K562 treated with DMSO at 1 percent for 12 hours (cell line): ENCODE results near the gene EEF1G. TPM values are rescaled to one million over a fixed set of nuclear protein-coding genes. Genes with fewer than 3 reads are reported as not detected.

Experiments
- total RNA-seq: library from RNA; unstranded; fragments of 300-600 nt; gene quantifications from 2 replicates; pipeline ENCODE4 v1.2.3, GENCODE V29; 2022; ENCODE audit not compliant: insufficient read depth

EEF1G gene, protein sequence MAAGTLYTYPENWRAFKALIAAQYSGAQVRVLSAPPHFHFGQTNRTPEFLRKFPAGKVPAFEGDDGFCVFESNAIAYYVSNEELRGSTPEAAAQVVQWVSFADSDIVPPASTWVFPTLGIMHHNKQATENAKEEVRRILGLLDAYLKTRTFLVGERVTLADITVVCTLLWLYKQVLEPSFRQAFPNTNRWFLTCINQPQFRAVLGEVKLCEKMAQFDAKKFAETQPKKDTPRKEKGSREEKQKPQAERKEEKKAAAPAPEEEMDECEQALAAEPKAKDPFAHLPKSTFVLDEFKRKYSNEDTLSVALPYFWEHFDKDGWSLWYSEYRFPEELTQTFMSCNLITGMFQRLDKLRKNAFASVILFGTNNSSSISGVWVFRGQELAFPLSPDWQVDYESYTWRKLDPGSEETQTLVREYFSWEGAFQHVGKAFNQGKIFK
- 3,985 and 3,989 TPM in 2 replicates for total RNA-seq

DNA sequence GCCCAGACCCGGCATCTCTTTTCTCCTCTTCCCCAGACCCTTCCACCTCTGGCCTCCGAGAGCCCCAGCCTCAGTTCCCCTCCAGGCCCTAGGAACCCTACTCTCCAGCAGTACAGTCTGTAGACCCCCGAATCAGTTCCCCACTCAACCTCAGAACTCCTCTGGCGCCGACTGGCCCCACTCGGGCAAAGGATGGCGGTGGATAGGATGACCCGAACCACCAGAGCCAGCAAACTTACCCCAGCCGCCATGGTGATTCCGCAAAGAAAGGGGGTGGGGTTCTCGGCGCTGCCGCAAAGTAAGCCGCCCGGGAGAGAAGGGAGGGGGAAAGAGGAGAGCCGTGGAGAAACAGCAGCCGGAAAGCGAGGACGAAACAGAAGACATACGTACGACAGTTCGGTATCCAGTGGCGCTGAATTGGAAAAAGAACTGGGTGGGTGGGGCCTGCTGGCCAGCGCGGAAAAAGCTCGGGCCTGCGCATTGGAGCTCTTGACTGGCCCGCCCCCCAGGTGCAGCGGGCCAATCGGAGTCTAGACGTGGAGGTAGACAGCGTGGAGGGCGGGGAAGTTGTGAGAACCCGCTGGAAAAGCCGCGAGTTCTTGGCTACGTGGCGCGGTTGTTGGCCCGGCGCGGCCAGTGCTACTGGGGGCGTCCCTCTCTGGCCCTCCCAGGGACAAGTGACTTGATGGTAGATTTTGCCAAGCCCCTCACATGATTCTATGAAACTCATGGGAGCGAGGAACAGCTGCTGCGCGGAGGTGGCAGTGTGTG, at the start of gene EEF1G:
Gene EEF1G, minus strand, starts transcription at position 300 of the 771 bp plus-strand sequence. Its CDS starts 49 bp downstream, at position 251.

DNA sequence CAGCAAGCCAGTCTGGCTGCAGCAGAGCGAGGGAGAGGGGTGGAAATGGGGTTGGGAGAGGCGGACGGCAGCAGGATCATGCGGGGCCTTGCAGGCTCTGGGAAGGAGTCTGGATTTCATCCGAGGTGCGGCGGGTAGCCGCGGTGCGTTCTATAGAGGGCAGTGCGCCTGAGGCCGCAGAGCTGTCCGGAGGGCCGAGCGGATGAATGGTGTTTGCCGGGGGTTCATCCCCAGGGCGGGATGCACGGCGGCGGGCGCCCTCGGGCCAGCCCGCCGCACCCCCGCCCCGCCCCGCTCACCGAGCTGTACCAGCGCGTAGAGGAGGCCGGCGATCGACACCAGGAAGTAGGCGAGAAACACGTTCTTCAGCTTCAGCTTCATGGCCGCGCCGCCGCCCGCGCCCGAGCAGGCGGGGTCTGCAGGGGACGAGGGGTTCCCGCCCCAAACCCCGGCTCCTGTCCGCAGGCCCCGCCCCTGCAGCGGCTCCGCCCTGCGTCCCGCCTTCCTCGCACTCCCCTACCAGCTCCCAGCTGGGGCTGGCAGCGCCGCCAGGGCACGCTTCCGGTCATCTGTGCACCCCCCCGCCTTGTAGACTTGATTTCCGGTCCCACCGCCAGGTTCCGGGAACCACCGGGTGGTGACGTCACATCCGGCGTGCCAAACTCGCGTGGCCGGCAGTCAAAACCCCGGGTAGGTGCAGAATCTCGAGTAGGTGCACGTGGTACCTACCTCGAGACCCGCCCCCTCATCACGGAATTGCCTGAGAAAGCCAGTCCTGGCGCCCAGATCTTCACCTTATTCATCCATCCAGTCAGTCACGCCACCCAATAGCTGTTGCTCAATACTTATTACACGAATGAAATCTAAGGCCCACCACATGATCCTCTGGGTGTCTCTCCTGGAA, 48.1 kb upstream of the EEF1G start, which contains the start of gene B3GAT3:
Gene B3GAT3, minus strand, starts transcription at position 420 of the 904 bp plus-strand sequence. Its CDS starts 39 bp downstream, at position 381.

DNA sequence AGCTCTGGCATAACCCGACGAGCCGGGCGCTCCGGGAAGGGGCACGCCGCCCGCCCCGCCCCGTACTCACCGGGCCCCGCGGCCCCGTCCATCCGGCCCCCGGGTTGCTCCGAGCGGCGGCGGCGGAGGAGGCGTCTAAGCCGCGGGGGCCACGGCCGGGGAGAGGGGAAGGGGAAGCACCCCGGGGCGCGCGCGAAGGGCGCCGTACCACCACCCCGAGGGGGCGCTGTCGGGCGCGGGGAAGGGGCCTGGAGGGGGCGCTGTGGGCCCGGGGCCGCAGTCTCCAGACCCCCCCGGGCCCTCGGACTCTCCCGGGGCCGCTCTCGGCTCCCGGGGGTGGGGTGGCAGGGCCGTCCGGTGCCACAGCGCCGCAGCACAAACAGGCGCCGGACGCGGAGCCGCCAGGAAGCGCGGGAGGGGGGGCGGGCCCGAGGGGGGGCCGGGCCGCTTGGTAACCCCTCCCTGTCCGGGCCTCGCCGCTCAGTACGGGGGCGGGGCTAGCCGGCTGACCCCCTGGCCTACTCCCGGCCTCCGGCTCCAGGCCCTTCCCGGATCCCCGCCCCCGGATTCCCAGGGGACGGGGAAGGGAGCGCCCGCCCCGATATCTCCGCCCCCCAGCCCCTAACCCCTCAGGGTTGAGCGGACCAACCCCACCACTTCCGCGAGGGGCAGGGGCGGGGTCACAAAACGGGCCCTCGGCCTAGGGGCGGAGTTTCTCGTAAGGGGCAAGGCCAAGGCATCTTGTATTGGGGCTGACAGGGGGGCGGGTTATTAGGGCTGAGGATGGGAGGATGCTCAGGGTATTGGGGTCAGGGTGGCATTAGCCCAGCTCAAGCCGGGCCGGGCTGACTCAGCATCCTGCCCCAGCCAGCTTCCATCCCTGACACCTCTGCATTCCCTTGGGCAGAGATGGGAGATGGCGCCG, 38.9 kb upstream of the EEF1G start, which contains the start of the genes EML3 and ROM1:
Gene EML3, minus strand, starts transcription at position 410 of the 925 bp plus-strand sequence. Its CDS starts 318 bp downstream, at position 92.
Gene ROM1, plus strand, starts transcription at position 892 of the 925 bp plus-strand sequence. Its CDS starts 25 bp downstream, at position 917.

DNA sequence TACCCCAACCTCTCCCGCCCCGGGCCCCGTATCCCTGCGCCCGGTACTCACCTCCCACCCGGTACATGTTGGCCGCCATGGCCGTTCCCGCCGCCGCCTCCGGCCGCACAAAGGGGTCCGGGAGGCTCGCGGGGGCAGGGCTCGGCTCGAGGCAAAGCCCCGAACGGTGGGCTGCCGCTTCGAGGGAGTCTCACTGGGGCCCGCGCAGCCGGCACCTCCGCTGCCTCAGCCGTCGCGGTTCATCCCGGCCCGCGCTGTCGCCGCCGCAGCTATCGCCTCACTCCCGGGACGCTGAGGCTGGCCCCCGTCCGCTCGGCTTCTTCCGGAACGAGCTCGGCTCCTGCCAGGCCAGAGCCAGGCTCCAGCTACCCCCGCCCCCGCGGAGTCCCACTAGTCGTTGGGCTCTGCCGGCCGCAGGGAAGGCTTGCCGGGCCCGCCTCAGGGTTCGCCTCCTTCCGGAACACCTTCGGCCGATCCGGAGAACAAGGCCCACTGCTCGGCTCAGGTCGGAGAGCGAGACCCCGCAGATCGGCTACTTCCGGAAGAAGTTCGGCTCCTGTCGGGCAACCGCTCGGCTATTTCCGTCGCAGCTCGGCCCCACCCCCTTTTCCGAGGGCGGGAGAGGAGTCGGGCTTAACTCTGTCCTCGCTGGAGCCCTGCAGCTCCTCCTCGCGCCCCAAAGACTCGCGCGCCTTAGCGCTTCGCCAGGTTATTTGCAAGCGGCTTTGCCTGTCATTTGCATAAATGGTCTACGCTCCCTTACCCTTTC, 27.9 kb upstream of the EEF1G start, which contains the start of gene MTA2:
Gene MTA2, minus strand, starts transcription at position 494 of the 769 bp plus-strand sequence. Its CDS starts 415 bp downstream, at position 79.

DNA sequence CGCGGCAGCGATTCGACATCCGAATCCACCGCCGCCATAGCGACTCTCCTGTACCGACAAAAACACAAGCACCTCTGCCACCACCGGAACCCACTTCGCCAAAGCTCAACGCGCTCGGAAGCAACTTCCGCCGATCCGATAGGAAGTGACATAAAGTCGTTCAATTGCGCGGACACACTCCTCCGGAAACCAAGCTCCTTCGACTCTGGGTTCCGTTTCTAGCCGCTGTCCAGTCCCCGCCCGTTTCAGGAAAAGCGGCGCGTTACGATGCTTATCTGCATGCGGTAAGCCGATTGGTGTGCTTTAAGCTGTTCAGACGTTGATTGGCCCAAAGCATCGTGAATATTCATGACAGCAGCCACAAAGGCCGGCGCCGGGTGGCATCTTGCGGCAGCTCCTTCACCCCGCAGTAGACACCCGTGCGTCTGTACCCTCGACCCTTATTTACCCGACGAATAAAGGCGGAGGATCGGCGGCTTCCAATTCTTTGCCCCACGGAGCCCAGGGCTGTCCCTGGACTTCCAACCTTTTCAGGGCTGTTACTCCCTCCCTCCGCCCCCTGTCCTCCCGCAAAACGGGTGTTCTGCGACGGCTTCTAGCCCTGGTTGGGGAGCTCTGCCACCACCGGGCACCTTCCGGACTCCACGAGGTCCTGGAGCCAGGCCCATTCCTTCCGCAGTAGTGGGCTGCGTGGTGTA, 17.9 kb upstream of the EEF1G start, which contains the start of gene TUT1:
Gene TUT1, minus strand, starts transcription at position 76 of the 698 bp plus-strand sequence. Its CDS starts 38 bp downstream, at position 38.

DNA sequence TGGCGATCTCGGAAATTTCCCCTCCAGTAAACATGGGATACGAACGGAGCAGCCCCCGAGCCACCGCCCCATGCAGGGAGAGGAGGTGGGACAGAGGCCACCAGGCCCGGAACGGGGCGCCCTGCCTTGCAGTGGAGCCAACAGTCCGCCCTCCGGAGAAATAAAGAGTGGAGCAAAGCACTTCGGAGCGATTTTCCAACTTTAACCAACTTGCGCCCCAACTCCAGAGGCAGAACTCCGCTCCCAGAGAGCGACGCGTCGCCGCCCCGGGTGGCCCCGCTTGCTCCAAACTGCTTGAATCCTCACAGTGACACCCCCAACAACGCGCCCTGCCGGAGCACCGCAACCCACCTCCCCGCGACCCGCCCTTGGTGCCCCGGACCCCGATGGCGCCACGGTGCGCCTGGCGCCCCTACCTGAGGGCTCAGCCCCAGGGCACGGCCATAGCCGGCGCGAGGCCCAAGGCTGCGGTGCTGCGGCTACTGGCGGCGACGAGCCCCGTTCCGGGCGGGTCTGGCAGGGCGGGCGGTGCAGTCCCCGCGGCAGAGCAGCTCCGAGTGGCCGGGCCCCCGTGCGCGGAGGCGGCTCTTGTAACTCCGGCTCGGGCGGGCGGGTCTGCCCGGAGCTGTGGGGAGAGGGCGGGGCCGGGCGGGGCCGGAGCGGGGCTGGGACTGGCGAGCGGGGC, 27.3 kb downstream of the EEF1G start, which contains the start of gene AHNAK:
Gene AHNAK, minus strand, starts transcription at position 563 of the 685 bp plus-strand sequence. CDS start 10,708 bp downstream, outside the sequence.

Other genes with a start within 250 kb of the EEF1G start
- 18.7 and 26.7 TPM in 2 replicates for gene ASRGL1, start 236.4 kb downstream of the EEF1G start, total RNA-seq
- gene SCGB1A1, start 154.9 kb downstream of the EEF1G start, total RNA-seq = not detected in 2 replicates
- gene AHNAK, start 27.1 kb downstream of the EEF1G start, total RNA-seq = 12.9 and 42.0 TPM in 2 replicates
- 16.7 and 23.4 TPM in 2 replicates for gene TUT1, start 17.6 kb upstream of the EEF1G start, total RNA-seq
- gene MTA2, start 28.0 kb upstream of the EEF1G start, total RNA-seq = 62.1 and 107 TPM in 2 replicates
- gene EML3, start 38.9 kb upstream of the EEF1G start, total RNA-seq = 21.6 and 34.7 TPM in 2 replicates
- gene ROM1, start 39.4 kb upstream of the EEF1G start, total RNA-seq = 0.81 and 3.0 TPM in 2 replicates
- gene B3GAT3, start 48.1 kb upstream of the EEF1G start, total RNA-seq = 94.9 and 105 TPM in 2 replicates
- 161 and 356 TPM in 2 replicates for gene GANAB, start 72.7 kb upstream of the EEF1G start, total RNA-seq
- gene INTS5, start 79.4 kb upstream of the EEF1G start, total RNA-seq = 27.2 and 37.6 TPM in 2 replicates
- gene C11orf98, start 91.3 kb upstream of the EEF1G start, total RNA-seq = 157 and 173 TPM in 2 replicates
- gene CSKMT, start 91.4 kb upstream of the EEF1G start, total RNA-seq = 50.4 and 52.2 TPM in 2 replicates
- gene UQCC3, start 97.8 kb upstream of the EEF1G start, total RNA-seq = 17.8 and 31.3 TPM in 2 replicates
- gene LBHD1, start 98.4 kb upstream of the EEF1G start, total RNA-seq = 3.6 and 10.6 TPM in 2 replicates
- 242 and 314 TPM in 2 replicates for gene UBXN1, start 105.2 kb upstream of the EEF1G start, total RNA-seq
- gene LRRN4CL, start 115.6 kb upstream of the EEF1G start, total RNA-seq = 0.70 TPM in 1 of 2 replicates, not detected in the other
- gene BSCL2, start 133.5 kb upstream of the EEF1G start, total RNA-seq = 44.2 and 44.8 TPM in 2 replicates
- not detected in 2 replicates for gene GNG3, start 133.8 kb upstream of the EEF1G start, total RNA-seq
- 17.1 and 39.0 TPM in 2 replicates for gene HNRNPUL2, start 153.6 kb upstream of the EEF1G start, total RNA-seq
- 32.8 and 62.0 TPM in 2 replicates for gene TTC9C, start 154.6 kb upstream of the EEF1G start, total RNA-seq
- 1.9 and 3.0 TPM in 2 replicates for gene ZBTB3, start 180.3 kb upstream of the EEF1G start, total RNA-seq
- gene POLR2G, start 187.7 kb upstream of the EEF1G start, total RNA-seq = 150 and 166 TPM in 2 replicates
- 26.4 and 31.9 TPM in 2 replicates for gene TAF6L, start 197.5 kb upstream of the EEF1G start, total RNA-seq
- 42.8 and 48.4 TPM in 2 replicates for gene TMEM179B, start 213.5 kb upstream of the EEF1G start, total RNA-seq
- gene TMEM223, start 218.1 kb upstream of the EEF1G start, total RNA-seq = 21.7 and 26.1 TPM in 2 replicates
- gene NXF1, start 231.5 kb upstream of the EEF1G start, total RNA-seq = 80.0 and 120 TPM in 2 replicates